ENCODE measurements around the gene SAMD11.

DNA sequence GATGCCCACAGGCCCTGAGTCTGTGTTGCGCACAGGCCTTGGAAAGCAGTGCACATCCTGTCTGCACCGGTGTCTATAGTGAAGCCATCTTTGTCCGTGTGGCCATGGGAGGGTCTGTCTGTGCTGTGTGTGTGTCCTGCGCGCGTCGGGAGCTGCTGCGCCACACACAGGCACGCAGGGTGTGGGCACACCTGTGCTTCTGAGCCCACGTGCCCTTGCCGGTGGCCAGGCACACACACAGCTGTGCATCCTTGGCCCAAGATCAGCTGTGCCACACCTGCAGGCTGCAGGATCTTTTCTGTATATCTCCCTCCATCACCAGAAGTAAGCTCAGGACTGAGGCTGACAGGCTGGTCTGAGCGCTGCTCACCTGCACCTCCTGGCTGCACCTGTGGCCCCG, 3.2 kb upstream of the SAMD11 start:
- TF ChIP-seq POLR2AphosphoS5 (IDR thresholded peaks at IDR 0.05; ENCODE audit: low read depth, low read length): no peak
- TF ChIP-seq POLR2A (IDR thresholded peaks at IDR 0.05; ENCODE audit: low read depth, low read length): no peak
- no peak for TF ChIP-seq SPI1 (IDR thresholded peaks at IDR 0.05; ENCODE audit: low read depth, low read length)
- no peak for TF ChIP-seq TAF1 (IDR thresholded peaks at IDR 0.05; ENCODE audit: low read depth, low read length)
- no peak for TF ChIP-seq PAX5 (IDR thresholded peaks at IDR 0.05; ENCODE audit: insufficient read depth, low read length, severe bottlenecking)
- no peak for TF ChIP-seq POU2F2 (IDR thresholded peaks at IDR 0.05; ENCODE audit: low read depth, low read length)
